CD4-positive, alpha-beta T cell treated with Interleukin-2 at 100 ng/mL for 4 hours (primary cell): ENCODE results near the gene CERS3.

Experiments
- DNase-seq: peaks from one replicate; pipeline ENCODE4 v3.0.0-alpha.2; 2020; ENCODE audit warnings: low spot score

The CERS3 gene

DNA sequence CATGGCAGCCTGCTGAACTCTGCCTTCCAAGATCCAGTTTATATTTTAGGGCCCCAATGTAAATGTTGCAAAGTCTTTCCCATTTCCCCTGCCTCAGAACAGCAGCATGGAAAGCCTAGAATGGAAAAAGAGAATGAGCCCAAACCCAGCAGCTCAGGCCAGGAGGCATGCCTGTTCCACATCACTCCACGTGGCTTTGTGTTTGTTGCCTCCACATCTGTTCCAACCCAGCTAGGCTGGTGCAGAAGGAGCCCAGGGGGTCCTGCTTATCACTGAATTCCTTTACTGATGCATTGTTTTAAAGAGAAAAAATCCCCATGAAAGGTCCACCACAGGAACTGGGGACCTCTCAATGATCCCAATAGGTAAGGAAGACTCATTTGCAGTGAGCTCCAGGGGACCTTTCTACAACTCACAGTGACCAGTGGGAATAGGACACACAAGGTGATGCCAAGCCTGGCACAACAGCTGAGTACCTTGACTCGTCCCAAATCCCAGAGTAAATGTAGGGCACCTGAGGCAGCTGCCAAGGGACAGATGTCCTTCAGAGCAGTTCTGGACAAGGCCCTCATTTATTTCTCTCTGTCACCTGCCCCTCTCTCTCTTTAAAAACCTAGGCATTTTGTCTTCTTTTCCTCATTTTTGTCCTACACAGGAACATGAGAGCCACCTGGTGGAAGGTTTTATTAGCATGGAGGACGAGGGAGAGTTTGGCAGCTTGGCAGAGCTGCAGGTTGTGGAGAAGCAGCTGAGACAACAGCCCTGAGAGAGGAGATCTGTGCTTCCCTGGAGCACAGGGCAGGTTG, 145.2 kb downstream of the CERS3 start:
- DNase-seq = peak; percentile 35

DNA sequence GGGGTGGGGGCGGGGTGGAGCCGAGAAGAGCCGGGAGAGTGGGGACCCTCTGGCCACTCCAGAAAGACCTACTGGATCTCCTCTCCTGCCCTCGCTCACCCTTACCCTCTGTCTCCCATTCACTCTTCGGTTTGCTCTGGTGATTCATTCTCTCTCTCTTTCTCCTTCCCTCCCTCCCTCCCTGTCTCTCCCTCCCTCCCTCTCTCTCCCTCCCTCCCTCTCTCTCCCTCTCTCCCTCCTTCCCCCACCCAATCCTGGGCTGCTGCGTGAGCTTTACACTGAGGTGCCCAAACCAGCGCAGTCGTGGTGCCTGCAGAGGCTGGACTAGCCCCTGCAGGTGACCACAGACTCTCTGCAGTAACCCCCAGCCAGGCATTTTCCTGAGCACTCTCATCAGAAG, 154.8 kb downstream of the CERS3 start:
- DNase-seq = no peak

DNA sequence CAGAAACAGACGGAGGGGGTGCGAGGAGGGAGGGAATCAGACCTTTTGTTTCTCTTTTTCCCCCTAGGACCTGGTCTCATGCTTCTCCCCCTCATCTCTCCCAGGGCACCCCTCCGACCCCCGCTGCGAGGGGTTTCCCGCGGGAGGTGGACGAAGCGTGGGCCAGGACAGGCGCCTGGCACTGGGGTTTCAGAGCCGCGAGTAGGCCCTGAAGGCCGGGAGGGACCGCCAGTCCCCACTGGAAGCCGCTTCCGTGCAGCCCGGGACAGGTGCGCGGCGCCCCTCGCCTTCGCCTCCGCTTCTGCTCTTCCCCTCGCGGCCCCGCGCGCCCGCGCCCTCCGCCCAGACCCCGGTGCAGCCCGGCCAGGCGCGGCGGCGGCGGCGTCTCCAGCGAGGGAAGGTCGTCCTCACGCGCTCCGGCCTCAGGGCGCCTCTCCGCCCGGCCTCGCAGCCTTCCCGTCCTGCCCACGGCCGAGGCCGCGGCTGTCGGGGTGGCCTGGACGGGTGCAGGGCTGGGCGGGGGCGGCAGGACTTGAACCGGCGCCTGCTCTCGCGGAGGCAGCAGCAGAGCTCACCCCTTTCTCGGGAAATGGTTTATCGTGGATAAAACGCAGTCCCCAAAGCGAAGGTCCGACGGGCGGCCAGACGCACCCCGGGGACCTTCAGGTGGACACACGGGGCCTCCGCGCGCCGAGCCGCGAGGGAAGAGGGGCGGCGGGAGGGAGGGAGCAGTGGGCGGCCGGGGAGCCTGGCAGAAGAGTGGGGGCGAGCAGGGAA, 155.4 kb downstream of the CERS3 start:
- DNase-seq = no peak

DNA sequence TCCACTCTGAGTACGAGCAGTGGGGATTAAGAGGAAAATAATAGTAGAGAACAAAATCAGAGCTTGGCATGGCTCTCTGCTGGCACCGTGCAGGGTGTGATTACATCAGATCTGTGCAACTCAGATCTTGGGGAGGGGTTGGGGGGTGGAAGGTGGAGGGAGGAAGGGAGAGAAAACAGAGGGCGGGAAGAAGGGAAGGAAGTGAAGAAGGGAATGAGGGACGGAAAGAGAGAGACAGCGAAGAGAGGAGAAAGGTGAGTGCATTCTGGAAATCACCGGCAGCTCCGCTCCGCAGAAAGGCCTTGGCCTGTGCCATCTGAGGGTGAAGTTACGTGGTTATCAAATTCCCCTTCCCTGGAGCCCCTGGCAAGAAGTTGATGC, 156.0 kb downstream of the CERS3 start:
- DNase-seq = no peak

DNA sequence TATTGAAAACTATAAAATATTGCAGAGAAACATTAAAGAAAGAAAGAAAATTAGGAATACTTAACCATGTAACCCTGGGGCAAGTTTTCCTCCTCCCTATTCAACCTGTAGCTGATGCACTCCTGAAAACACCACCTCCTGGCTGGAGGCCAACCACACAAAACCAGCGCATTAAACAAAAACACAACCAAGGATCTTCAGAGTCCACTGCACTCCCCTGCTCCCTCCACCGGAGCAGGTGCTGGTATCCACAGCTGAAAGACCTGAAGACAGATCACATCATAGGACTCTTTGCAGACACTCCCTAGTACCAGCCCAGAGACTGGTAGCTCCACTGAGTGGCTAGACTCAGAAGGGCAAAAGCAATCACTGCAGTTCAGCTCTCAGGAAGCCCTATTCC, 173.4 kb downstream of the CERS3 start:
- DNase-seq = no peak

DNA sequence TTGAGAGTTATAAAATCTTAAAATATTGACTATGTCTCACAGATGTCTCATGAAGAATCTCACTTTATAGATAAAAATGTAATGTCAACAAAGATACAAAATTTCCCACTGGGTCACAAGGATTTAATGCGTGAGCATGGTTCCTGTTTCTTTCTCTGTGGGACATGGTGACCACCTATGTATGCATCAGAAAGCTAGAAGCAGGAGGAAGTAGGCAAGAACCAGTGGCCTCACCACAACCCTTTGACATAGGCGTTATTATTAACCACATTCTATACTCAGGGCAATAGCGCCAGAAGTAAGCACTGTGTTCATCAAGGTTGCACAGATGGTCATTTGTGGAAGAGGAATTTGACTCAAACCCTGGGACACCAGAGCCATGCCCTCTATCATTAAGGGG, 175.3 kb downstream of the CERS3 start:
- no peak for DNase-seq

DNA sequence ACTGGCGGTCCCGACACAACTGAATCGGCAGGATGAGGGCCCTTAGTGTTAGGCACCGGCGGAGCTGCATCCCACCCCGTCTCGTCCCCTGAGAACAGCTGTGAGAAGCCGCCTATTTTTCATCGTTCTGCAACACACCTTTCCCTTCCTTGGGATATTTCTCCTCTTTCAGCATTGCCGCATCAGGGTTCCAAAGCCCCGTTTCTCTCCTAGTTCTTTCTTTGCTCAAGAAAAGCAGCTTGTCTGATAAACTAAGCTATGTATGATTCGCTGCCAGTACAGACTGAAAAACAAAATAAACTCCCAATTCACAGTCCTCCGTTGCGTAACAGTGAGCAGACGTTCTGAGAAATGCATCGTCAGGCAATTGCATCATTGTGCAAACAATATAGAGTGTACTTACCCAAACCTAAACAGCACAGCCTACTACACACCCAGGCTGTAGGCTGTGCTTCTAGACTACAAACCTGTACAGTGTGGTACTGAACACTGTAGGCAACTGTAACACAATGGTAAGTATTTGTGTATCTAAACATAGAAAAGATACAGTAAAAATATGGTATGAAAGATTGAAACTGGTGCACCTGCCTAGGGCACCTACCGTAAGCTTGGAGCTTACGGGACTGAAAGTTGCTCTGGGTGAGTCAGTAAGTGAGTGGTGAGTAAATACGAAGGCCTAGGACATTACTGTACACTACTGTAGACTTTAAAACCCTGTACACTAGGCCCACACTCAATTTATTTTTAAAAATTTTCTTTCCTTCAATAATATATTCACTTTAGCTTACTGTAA, 178.1 kb downstream of the CERS3 start:
- DNase-seq = no peak
